Measurements from ENCODE around the gene ILK. TPM values are rescaled to one million over a fixed set of nuclear protein-coding genes. Genes with fewer than 3 reads are reported as not detected.
A peak's percentile ranks its signal among the peaks of the same experiment; 100 is the strongest.

Gene ILK
- 10 to 100 TPM; 65.2 to 65.7 TPM for total RNA-seq

- peak; percentile 92 for DNase-seq
- Mint-ChIP-seq H3K4me1 (ENCODE audit: low read depth) (peaks cover 33% of the 10 kb centered on the region), H3K9me3 (no peaks in the 10 kb centered on the region), H3K27me3 (ENCODE audit: low read depth) (no peaks in the 10 kb centered on the region), H3K27ac (no peak within 1 kb of the TSS), H3K36me3 (ENCODE audit: low read depth) (peaks cover 23% of the 10 kb centered on the region), H3K4me3 (no peak within 1 kb of the TSS)
- CTCF ChIA-PET: interaction anchor here (0.8 to 4.6 kb wide), 11 partner anchors 9 to 134 kb away, joined by 3 to 37 read pairs (median 8); partner anchors contain the start of genes MRPL17 and TPP1
- intact Hi-C loops (cut with micrococcal nuclease): loop anchor here (1.0 to 10.0 kb wide), 10 partner anchors 9 to 911 kb away; partner anchors contain the start of genes ARFIP2, FHIP1B, MRPL17 and PPFIBP2
Observed at GRCh38 chr11:6603287-6604080, at the start of gene ILK, which contains the start of gene RRP8. Gene ILK, plus strand, starts transcription at chr11:6603774. Its CDS starts 498 bp downstream, at chr11:6604272. Gene RRP8, minus strand, starts transcription at chr11:6603616. Its CDS starts 114 bp downstream, at chr11:6603502.

- H3K9me3 Mint-ChIP-seq: no peaks in the 10 kb centered on the region
- no peaks in the 10 kb centered on the region for H3K27me3 Mint-ChIP-seq (ENCODE audit: low read depth)
- H3K27ac Mint-ChIP-seq: no peak overlapping the region
- H3K4me1 Mint-ChIP-seq (ENCODE audit: low read depth): no peaks in the 10 kb centered on the region
- CTCF ChIA-PET: interaction anchor here (0.6 to 0.9 kb wide), 2 partner anchors 128 to 1083 kb away, joined by 3 read pairs; partner anchors contain the start of gene MRPL17
- H3K4me3 Mint-ChIP-seq: no peak overlapping the region
- intact Hi-C loops (cut with micrococcal nuclease): no loop called here
- no peaks in the 10 kb centered on the region for H3K36me3 Mint-ChIP-seq (ENCODE audit: low read depth)
- DNase-seq: no peak
Observed at GRCh38 chr11:6554828-6555706, 48.5 kb upstream of the ILK start.

GRCh38 chr11:6556139-6556949 is 47.2 kb upstream of the ILK start:
- Mint-ChIP-seq H3K27ac (no peak overlapping the region), H3K4me3 (no peak overlapping the region), H3K9me3 (no peaks in the 10 kb centered on the region), H3K36me3 (ENCODE audit: low read depth) (no peaks in the 10 kb centered on the region), H3K4me1 (ENCODE audit: low read depth) (no peaks in the 10 kb centered on the region), H3K27me3 (ENCODE audit: low read depth) (no peaks in the 10 kb centered on the region)
- DNase-seq: no peak
- CTCF ChIA-PET: interaction anchor here (0.6 to 0.9 kb wide), 3 partner anchors 56 to 1085 kb away, joined by 3 read pairs; partner anchors contain the start of gene MRPL17
- intact Hi-C loops (cut with micrococcal nuclease): no loop called here

- Mint-ChIP-seq H3K27me3 (ENCODE audit: low read depth) (no peaks in the 10 kb centered on the region), H3K9me3 (no peaks in the 10 kb centered on the region), H3K4me3 (no peak overlapping the region), H3K4me1 (ENCODE audit: low read depth) (no peaks in the 10 kb centered on the region), H3K27ac (no peak overlapping the region), H3K36me3 (ENCODE audit: low read depth) (peaks cover 3% of the 10 kb centered on the region)
- CTCF ChIA-PET: no interaction called here
- no peak for DNase-seq
- intact Hi-C loops (cut with micrococcal nuclease): no loop called here
Observed at GRCh38 chr11:6557063-6557462, 46.5 kb upstream of the ILK start.

- Mint-ChIP-seq H3K27ac (no peak overlapping the region), H3K9me3 (no peaks in the 10 kb centered on the region), H3K4me3 (no peak overlapping the region), H3K36me3 (ENCODE audit: low read depth) (peaks cover 3% of the 10 kb centered on the region), H3K4me1 (ENCODE audit: low read depth) (no peaks in the 10 kb centered on the region), H3K27me3 (ENCODE audit: low read depth) (no peaks in the 10 kb centered on the region)
- CTCF ChIA-PET: no interaction called here
- DNase-seq: no peak
- intact Hi-C loops (cut with micrococcal nuclease): no loop called here
Observed at GRCh38 chr11:6557761-6558674, 45.6 kb upstream of the ILK start.

GRCh38 chr11:6559369-6559768 is 44.2 kb upstream of the ILK start:
- intact Hi-C loops (cut with micrococcal nuclease): no loop called here
- Mint-ChIP-seq H3K4me1 (ENCODE audit: low read depth) (no peaks in the 10 kb centered on the region), H3K4me3 (no peak overlapping the region), H3K27me3 (ENCODE audit: low read depth) (no peaks in the 10 kb centered on the region), H3K36me3 (ENCODE audit: low read depth) (peaks cover 6% of the 10 kb centered on the region), H3K9me3 (no peaks in the 10 kb centered on the region), H3K27ac (no peak overlapping the region)
- CTCF ChIA-PET: no interaction called here
- no peak for DNase-seq

GRCh38 chr11:6561288-6561687 is 42.3 kb upstream of the ILK start:
- Mint-ChIP-seq H3K27ac (no peak overlapping the region), H3K4me1 (ENCODE audit: low read depth) (no peaks in the 10 kb centered on the region), H3K9me3 (no peaks in the 10 kb centered on the region), H3K36me3 (ENCODE audit: low read depth) (peaks cover 6% of the 10 kb centered on the region), H3K4me3 (no peak overlapping the region), H3K27me3 (ENCODE audit: low read depth) (no peaks in the 10 kb centered on the region)
- DNase-seq: no peak
- CTCF ChIA-PET: no interaction called here
- intact Hi-C loops (cut with micrococcal nuclease): no loop called here

- CTCF ChIA-PET: interaction anchor here (0.8 to 1.4 kb wide), 2 partner anchors 32 to 184 kb away, joined by 4 read pairs; no protein-coding TSS in a partner anchor
- Mint-ChIP-seq H3K36me3 (ENCODE audit: low read depth) (peaks cover 6% of the 10 kb centered on the region), H3K27me3 (ENCODE audit: low read depth) (no peaks in the 10 kb centered on the region), H3K27ac (no peak overlapping the region), H3K9me3 (no peaks in the 10 kb centered on the region), H3K4me3 (no peak overlapping the region), H3K4me1 (ENCODE audit: low read depth) (no peaks in the 10 kb centered on the region)
- DNase-seq: no peak
- intact Hi-C loops (cut with micrococcal nuclease): no loop called here
Observed at GRCh38 chr11:6563121-6563619, 40.4 kb upstream of the ILK start.

GRCh38 chr11:6563667-6564066 is 39.9 kb upstream of the ILK start:
- intact Hi-C loops (cut with micrococcal nuclease): no loop called here
- DNase-seq: no peak
- Mint-ChIP-seq H3K36me3 (ENCODE audit: low read depth) (peaks cover 6% of the 10 kb centered on the region), H3K27me3 (ENCODE audit: low read depth) (no peaks in the 10 kb centered on the region), H3K4me1 (ENCODE audit: low read depth) (no peaks in the 10 kb centered on the region), H3K4me3 (no peak overlapping the region), H3K9me3 (no peaks in the 10 kb centered on the region), H3K27ac (no peak overlapping the region)
- CTCF ChIA-PET: no interaction called here

GRCh38 chr11:6565325-6565724 is 38.2 kb upstream of the ILK start:
- CTCF ChIA-PET: interaction anchor here (0.6 kb wide), 1 partner anchor 141 kb away, joined by 3 read pairs; no protein-coding TSS in a partner anchor
- no peak for DNase-seq
- intact Hi-C loops (cut with micrococcal nuclease): no loop called here
- Mint-ChIP-seq H3K27ac (no peak overlapping the region), H3K36me3 (ENCODE audit: low read depth) (peaks cover 6% of the 10 kb centered on the region), H3K4me1 (ENCODE audit: low read depth) (no peaks in the 10 kb centered on the region), H3K27me3 (ENCODE audit: low read depth) (no peaks in the 10 kb centered on the region), H3K4me3 (no peak overlapping the region), H3K9me3 (no peaks in the 10 kb centered on the region)

Data from activated naive CD4-positive, alpha-beta T cell treated with anti-CD3 and anti-CD28 coated beads for 36 hours (primary cell).